Measurements from ENCODE around the gene GADL1.

The GADL1 gene

DNA sequence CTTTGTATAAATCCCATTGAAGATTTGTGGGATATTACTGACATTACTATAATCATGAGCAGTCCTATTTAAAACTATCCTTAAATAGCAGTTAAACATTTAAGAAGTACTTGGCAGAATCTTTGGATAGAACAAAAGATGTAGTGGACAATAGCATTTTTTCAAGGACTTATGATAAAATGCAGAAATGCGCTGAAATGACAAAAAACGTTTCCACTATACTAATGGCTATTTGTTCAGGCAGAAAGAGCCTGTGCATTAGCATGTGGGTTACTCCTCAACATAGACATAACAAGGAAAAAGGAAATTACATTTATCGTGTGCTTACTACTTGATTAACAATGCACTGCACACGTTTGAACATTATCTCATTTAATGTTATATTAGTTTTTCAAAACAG lies 80.7 kb downstream of the GADL1 start:
- TF ChIP-seq, protein P1, sequence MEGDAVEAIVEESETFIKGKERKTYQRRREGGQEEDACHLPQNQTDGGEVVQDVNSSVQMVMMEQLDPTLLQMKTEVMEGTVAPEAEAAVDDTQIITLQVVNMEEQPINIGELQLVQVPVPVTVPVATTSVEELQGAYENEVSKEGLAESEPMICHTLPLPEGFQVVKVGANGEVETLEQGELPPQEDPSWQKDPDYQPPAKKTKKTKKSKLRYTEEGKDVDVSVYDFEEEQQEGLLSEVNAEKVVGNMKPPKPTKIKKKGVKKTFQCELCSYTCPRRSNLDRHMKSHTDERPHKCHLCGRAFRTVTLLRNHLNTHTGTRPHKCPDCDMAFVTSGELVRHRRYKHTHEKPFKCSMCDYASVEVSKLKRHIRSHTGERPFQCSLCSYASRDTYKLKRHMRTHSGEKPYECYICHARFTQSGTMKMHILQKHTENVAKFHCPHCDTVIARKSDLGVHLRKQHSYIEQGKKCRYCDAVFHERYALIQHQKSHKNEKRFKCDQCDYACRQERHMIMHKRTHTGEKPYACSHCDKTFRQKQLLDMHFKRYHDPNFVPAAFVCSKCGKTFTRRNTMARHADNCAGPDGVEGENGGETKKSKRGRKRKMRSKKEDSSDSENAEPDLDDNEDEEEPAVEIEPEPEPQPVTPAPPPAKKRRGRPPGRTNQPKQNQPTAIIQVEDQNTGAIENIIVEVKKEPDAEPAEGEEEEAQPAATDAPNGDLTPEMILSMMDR (IDR thresholded peaks at IDR 0.05; ENCODE audit: low read depth, low read length): no peak
- DNase-seq (ENCODE audit: low read depth, low spot score): no peak
- no peak overlapping the region for H3K4me3 ChIP-seq (ENCODE audit: low read depth, low read length)
- in situ Hi-C loops (cut with HindIII; ENCODE audit: low sequenced_read_pairs): no loop called here

DNA sequence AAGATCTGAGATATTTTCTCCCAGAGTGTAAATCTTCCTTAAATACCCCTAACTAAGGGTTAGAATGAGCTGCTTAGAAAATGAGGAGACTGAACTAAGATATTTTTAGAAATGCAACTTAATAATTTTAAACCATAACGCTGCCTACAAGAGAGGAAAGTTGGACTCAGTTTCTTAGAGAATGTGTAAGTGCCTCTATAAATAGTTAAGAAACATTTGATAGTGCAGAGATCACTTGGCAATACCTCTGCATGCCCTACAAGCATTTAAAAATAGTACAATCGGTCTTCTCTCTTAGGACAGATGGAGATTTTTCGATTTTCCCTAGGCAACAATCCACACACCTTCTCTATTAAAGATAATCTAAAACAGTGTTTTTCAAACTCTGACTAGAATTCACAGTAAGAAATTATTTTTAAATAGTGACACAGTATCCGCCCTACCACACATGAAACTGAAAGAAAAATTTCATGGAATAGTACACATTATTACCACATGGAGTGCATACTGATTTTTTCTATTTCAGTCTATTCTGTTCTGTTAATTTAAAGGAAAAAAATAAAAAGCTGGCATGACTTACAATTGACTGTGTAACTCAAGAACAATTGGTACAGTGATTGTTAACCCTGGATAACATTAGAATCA lies 83.2 kb downstream of the GADL1 start:
- TF ChIP-seq, protein P1 (IDR thresholded peaks at IDR 0.05; ENCODE audit: low read depth, low read length): no peak
- peak; percentile 2 for DNase-seq (ENCODE audit: low read depth, low spot score)
- in situ Hi-C loops (cut with HindIII; ENCODE audit: low sequenced_read_pairs): no loop called here
- H3K4me3 ChIP-seq (ENCODE audit: low read depth, low read length): no peak overlapping the region

DNA sequence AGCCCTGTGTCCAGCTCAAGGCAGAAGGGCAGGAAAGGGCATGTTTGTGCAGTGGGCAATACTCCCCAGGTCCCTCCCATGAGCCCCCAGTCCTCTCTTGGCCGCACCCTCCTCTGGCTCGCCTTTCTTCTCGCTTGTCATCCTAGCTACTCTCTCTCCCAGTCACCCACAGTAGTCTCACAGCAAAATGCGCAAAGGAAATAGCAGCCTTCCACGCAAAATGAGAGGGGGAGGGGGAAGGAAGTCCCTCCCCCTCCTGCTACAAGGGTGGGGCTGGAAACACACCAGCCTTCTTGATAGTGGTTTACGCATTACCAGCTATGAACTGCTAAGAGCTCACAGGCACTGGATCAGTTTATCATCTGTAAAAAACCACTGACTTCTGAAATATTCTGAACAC lies 83.8 kb downstream of the GADL1 start:
- H3K4me3 ChIP-seq (ENCODE audit: low read depth, low read length): no peak overlapping the region
- in situ Hi-C loops (cut with HindIII; ENCODE audit: low sequenced_read_pairs): no loop called here
- TF ChIP-seq, protein P1 (IDR thresholded peaks at IDR 0.05; ENCODE audit: low read depth, low read length): no peak
- no peak for DNase-seq (ENCODE audit: low read depth, low spot score)

DNA sequence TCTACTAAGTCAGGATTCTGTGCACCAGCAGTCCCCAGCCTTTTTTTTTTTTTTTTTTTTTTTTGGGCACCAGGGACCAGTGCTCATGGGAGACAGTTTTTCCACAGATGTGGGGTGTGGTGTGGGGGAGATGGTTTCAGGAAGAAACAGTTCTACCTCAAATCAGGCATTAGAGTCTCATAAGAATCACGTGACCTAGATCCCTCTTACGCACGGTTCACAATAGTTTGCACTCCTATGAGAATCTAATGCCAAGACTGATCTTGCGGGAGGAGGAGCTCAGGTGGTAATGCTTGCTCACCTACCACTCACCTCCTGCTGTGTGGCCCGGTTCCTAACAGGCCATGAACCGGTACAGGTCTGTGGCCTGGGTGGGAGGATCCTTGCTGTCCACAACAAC lies 88.8 kb downstream of the GADL1 start:
- TF ChIP-seq, protein P1 (IDR thresholded peaks at IDR 0.05; ENCODE audit: low read depth, low read length): no peak
- H3K4me3 ChIP-seq (ENCODE audit: low read depth, low read length): no peak overlapping the region
- in situ Hi-C loops (cut with HindIII; ENCODE audit: low sequenced_read_pairs): no loop called here
- no peak for DNase-seq (ENCODE audit: low read depth, low spot score)

DNA sequence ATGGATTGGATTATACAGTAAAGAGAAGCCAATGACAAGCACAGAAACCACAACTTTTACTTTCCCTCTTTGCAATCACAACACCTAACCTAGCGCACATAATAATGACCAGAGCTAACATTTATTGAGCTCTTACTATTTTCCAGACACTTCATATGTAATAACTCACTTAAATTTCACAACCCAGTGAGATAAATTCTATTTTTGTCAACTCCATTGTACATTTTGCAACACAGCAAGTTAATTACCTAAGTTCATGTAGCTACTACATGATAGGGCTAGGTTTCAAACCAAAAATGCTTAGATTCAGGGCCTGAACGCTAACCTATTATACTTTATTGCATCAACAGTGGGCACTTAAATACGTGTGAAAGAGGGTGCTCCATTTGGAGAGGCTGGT lies 89.5 kb downstream of the GADL1 start:
- H3K4me3 ChIP-seq (ENCODE audit: low read depth, low read length): no peak overlapping the region
- in situ Hi-C loops (cut with HindIII; ENCODE audit: low sequenced_read_pairs): no loop called here
- TF ChIP-seq, protein P1 (IDR thresholded peaks at IDR 0.05; ENCODE audit: low read depth, low read length): no peak
- no peak for DNase-seq (ENCODE audit: low read depth, low spot score)

DNA sequence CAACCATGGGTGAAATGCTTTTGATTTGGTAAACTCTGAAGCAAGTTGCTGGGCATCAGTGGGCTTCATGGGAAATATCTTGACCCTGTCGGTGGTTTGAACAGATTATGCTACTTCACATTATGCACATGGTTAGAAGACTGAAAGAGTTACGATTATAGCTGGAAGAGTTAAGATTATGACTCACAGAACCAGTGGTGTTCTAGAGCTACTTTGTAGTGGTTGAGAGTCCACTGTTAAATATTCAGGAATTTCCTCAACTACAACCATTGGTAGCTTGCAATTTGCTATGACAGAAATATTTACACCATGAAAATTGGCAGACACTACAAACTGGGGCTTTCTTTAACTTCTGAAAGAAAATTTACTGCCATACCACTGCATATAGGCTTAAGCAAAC lies 99.3 kb downstream of the GADL1 start:
- TF ChIP-seq, protein P1 (IDR thresholded peaks at IDR 0.05; ENCODE audit: low read depth, low read length): no peak
- H3K4me3 ChIP-seq (ENCODE audit: low read depth, low read length): no peak overlapping the region
- peak; percentile 23 for DNase-seq (ENCODE audit: low read depth, low spot score)
- in situ Hi-C loops (cut with HindIII; ENCODE audit: low sequenced_read_pairs): no loop called here
